GM21737 (cell line): Measurements from ENCODE around the gene KCNAB2.

ENCODE experiments used
- ATAC-seq: cut with Tn5 transposase; IDR thresholded peaks from one replicate; pipeline ENCODE4 v1.9.1; 2021; ENCODE audit warnings: mild to moderate bottlenecking, moderate library complexity; ENCODE audit not compliant: unreplicated experiment

KCNAB2 gene

DNA sequence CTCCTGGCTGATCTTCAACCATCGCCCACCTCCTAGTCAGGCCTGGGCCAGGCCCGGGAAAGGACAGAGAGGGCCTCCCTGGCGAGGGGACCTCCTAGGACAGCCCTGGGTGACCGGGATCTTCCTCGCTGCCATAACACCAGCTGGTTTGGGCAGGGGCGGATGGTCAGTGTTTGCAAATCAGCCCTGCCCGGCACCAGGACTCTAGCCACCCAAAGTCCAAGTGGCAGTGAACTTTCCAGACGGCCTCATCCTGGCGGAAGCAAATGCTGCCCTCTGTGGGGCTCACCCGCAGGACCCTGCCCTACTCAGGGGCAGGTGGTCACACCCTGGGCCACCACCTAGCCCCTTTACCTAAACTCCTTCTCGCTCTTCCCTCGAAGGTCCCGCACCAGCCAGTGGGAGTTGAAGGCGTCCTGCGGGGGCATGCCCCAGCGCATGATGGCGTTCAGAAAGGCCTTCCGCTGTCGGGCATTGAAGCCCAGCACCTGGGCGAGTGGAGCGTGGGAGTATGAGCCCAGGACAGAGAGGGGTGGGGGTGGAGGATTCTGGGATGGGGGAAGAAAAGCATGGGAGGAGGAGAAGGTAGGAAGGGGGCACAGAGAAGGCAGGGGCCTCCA is 79.2 kb downstream of the KCNAB2 start:
- ATAC-seq, result no peak

DNA sequence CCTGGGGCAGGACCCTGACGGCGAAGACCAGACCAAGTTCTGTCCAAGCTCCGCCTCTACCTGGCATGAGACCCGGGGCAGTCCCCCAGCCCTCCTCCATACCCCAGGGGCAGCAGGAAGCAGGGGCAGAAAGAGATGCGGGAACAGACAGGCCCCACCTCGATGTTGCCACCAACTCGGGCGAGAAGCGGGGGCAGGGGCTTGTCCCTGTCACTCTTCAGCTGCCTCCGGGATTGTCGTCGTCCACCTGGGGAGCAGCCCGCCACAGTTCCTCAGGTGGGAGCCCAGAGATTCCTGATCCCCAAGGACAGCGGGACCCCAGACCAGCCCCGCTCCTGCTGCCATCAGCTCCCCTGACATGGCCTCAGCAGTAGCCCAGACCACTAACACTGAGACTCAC is 79.7 kb downstream of the KCNAB2 start:
- ATAC-seq, result no peak

DNA sequence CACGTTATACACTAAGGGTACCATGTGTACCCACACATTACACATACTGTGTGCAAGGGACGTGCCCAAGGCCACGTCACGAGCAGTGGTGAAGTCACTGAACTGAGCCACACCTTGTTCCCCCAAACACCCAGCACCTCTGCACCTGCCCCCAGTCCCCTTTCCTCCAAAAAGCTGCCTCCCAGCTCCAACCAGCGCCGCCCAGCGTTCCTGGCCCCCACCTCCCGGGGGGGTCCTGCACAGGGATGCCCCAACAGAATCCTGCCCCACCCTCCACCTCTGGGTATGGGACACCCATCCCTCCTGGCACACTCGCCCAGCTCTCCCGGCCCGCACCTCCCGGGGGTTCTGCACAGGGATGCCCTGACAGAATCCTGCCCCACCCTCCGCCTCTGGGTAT is 80.3 kb downstream of the KCNAB2 start:
- no peak for ATAC-seq

DNA sequence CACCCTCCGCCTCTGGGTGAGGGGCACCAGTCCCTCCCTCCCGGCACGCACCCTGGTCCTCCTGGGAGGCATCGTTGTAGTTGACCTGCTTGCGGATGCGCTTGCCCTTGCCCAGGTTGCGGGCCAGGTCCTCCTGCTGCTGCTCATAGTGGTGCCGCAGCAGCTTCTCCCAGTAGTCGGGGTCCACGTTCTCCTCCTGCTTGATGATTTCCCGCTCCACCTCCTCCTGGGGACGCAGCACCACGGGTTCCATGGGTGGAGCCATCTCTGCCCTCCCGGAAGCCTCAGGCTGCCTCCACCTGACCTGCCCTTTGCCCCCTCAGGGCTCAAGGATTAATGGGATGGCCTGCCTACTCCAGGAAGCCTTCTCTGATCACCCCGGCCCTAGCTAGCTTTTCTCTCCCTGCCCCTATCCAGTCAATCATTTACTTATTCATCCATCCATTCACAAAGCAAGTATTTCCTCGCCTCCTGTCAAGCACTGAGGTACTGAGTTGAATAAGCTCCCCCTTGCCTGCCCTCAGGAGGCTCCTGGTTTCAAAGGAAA is 80.9 kb downstream of the KCNAB2 start:
- ATAC-seq, result no peak

DNA sequence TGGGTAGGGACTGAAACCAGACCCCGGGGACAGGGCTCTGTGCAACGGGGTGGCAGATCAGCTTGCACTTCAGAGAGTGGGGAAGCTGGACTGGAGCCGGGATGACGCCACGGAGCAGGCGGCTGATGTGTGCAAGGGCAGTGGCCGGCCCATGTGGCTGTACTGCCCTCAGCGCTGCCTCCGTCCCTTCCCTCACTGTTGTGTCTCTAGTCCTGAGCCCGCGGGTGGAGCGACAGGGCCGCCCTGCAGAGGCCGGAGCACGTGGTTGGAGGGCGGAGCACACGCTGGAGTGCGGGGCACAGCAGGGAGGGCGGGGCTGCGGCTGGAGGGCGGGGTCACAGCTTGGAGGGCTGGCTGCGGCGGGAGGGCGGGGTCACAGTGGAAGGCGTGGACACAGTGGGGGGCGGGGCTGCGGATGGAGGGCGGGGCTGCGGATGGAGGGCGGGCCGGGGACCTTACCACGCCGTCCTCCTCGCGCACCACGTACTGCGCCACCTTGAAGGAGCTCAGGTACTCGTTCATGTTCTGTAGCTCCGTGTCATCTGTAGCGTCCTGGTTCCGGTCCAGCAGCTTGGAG is 82.0 kb downstream of the KCNAB2 start:
- no peak for ATAC-seq

DNA sequence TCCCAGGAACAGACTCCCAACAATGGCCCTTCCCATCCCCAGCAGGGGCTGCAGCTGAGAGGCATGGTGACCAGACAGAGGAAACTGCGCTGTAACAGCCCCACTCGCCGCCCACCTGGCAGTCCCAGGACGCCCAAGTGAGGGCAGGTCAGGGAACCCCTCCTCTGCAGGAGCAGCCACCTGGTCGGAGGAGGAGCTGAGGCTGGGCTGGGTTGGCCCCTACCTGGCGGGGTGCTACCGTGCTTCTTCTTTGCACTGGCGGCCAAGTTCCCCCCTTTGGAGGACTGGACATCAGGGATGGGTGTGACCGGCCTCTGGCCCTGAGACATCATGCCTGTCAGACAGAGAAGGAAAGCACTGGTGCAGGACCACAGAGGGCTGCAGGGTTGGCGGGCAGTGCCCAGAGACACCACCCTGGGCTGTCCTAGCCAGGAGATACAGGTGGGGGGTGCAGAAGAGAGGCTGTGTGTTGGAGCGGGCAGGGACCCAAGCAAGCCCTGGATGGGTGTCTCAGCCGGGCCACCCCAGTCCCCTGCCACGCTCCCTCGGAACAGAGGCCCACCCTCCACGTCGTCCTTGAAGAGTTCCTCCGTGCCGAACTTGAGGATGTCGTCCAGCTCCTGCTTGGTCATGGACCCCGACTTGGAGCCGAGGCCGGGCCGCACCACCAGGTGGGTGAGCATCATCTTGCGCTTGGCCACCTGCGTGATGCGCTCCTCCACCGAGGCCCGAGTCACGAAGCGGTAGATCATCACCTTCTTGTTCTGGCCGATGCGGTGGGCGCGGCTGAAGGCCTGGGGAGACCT is 82.8 kb downstream of the KCNAB2 start:
- ATAC-seq, result no peak

DNA sequence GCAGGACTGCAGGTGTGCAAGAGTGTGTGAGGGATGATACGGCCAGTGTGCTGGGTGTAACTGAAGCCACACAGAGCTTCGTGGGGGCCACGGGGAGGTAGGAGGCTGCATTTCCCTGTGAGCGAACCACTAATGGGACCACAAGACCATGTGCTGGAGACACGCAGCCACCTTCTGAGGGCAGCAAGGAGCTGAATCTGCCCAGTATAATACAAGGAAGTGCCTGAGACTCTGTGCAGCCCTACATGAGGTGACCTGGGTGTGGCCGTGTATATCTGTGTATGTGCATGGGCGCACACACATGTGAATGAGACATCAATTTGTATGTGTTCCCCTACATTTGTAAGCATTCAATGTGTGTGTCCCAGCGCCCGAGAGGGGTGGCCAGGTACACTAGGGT is 83.6 kb downstream of the KCNAB2 start:
- no peak for ATAC-seq

DNA sequence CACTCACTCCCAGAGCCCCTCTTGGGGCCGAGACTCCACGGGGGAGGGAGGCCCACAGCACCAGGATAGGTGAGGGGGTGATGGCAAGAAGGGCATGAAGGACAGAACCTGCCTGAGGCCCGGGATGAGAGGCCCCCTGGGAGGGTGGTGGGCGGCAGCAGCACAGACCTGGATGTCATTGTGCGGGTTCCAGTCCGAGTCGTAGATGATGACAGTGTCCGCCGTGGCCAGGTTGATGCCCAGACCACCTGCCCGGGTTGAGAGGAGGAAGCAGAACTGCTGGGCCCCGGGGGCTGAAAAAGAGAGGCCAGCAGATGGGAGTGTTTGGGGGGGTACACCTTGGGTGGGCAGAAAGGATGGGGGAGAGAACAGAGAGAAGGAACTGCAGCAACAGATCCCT is 84.3 kb downstream of the KCNAB2 start:
- ATAC-seq, result no peak

DNA sequence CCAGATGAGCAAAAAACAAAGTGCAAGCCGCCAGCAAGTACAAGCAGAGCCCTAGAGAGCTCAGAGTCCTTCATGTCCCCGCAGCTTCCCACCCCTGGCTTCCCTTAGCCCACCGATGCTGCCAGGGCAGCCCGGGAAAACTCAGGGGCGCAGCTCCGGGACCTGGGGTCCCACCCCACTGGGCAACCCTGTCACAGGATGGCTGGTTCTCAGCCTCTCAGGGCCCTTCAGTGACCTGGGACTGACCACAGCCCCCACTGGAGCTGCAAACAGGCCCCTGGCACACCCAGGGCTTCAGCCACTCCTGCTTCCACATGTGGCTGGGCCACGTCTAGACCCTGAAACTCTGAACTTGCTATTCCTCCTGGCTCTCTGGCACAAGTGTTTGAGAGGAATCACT is 84.9 kb downstream of the KCNAB2 start:
- no peak for ATAC-seq

DNA sequence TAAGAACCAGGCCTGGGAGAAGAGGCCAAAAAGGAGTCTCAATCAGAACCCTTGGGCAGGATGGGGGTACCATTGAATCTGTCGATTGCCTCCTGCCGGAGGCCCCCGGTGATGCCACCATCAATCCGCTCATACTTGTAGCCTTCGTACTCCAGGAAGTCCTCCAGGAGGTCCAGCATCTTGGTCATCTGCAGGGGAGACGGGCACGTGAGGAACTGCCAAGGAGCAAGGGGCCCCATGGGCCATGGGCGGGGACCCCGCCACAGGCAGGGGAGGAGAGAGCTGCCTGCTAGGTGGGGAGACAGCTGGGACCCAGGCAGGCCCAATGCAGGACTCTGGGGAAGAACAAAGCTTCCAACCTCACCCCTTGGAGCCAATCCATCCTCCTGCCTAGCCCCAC is 85.9 kb downstream of the KCNAB2 start:
- ATAC-seq, result no peak

DNA sequence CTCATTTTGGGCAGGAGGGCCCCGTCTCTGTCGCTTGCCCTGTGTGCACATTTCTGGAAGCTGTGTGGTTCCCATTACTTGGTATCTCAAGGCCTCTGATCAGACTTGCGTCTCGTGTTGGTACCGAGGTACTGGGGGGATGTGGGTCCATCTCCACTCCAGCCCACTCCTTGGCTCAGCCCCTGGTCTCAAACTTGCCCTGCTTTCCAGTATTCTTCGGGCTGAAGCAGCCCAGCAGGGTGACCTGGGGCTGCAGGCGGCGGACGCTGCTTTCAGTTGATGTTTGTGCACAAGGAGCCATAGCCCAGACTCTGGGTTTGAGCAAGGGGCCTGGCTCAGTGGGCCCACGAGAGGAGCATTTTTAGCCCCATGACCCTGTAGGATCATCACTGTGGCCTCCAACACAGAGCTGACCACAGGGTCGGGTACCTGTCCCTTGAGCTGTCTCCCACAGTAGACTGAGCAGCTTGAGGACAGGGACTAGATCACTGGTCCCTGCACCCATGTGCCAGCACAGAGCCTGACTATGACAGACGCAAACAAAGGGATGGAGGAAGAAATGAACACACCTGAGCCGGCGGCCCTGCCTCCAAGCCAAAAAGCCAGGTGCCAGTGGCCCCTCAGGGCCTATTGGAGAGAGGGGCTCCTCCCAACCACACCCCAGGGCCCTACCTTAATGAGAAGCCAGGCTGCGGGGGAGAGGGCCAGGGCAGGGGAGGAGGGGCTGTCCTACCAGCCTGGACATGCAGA is 87.6 kb downstream of the KCNAB2 start:
- ATAC-seq, result no peak

DNA sequence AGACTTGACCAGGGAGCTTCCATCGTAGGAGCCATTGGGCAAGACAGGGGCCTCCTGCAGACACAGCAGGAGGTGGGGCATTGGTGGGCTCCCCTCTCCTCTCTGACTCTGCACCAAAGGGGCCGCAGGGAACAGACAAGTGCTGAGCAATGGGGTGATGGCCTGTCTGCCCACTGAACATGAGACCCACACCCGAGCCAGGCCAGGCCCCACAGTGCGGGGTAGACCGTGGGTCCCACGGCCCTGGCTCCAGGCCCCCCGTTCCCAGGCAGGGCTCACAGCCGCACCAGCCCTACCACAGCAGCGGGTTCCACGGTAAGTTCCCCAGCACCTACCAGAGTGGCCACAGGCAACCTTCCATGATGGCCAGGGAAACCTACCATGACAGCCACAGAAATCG is 88.5 kb downstream of the KCNAB2 start:
- no peak for ATAC-seq

DNA sequence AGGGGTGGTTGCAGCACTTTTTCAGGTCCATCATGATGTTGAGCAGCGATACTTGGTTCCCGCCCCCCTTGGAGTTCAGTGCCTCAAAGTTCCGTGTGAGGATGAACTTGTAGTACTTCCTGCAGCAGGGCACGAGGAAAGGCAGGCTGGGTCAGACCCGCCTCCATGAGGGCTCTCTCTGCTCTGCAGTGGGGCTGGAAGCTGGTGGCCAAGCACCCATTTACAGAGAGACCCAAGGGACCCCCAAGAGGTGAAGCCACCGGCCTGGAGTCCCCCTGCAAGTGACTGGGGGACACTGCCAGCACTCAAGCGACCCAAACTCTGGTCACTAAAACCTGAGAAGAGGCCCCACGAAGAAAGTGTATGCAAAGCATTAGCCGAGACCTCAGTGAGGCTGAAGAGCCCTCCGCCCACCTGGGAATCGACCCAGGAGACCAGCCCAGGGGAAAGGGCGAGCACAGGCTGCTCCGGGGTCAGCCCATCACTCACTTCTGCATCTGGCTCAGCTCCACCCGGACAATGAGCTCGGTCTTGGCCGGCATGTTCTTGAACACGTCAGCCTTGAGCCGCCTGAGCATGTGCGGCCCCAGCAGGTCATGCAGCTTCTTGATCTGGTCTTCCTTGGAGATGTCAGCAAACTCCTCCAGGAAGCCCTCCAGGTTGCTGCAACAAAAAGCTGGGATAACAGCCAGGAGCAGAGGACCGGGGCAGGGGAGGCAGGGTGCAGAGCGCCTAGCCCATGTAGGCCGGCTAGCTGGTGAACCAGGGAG is 89.2 kb downstream of the KCNAB2 start:
- no peak for ATAC-seq

DNA sequence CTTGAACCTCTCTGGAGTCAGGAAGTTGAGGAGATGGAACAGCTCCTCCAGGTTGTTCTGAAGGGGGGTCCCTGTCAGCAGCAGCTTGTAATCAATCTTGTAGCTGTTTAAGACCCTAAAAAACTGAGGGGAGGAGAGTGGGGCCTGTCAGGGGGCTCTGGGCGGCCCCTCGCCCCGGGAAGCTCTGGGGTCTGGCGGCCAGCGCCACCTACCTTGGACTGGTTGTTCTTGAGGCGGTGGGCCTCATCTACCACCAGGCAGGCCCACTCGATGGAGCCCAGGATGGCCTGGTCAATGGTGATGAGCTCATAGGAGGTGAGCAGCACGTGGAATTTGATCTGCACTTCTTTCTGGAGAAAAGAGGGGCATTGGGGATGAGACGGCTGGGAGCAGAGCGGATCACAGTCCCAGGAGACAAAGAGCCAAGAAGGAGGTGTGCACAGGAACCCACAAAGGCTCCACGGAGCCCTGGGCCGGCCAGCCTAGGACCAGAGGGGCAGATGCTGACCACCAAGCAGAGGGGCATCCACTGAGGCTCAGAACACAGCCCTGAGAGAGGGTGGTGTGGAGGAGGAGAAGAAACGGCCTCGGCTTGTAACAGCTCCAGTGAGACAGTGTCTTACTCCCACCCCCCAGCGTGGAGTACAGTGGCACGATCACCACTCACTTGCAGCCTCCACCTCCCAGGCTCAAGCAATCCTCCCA is 91.0 kb downstream of the KCNAB2 start:
- ATAC-seq, result no peak

DNA sequence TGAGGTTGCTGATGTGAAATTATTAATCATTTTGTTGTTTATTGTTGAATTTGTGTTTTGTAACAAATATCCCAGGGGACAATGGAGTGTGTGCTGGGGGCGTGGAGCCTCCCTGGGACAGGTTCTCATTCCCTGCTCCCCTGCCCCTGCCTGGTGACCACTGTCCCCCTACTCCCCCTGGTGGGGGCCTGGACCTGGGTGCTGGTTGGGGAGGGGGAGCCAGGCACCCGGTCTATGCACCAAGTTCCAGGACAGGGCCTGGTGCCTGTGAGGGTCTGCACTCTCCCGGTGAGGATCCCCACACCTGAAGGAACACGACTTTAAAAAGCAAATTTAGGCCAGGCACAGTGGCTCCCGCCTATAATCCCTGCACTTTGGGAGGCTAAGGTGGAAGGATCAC is 92.1 kb downstream of the KCNAB2 start:
- ATAC-seq, result no peak

DNA sequence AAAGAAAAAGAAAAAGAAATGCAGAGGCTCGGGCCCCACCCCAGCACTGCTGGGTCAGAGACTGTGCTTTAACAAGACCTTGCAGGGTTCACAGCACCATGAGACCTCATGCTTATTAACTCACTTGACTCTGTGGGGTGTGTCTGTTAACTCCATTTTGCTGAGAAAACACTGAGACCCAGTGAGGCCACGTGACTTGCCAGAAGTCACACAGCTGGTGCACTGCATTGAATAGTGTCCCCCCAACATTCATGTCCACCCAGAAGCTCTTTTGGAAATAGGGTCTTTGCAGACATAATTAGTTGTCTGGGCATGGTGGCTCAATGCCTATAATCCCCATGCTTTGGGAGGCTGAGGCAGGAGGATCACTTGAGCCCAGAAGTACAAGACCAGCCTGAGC is 94.7 kb downstream of the KCNAB2 start:
- no peak for ATAC-seq

DNA sequence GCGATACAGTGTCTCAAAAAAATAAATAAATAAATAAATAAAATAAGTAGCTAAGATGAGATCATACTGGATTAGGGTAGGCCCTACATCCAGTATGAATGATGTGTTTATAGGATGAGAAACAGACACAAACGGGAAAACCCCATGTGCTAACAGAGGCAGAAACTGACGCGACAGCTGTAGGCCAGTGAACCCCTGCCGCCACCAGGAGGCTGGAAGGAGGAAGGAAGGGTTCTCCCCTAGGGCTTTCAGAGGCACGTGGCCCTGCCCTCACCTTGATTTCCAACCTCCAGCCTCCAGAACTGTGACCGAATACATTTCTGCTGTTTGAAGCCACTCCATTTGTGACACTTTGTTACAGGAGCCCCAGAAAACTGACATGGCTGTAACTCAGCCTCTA is 95.9 kb downstream of the KCNAB2 start:
- ATAC-seq, result no peak

DNA sequence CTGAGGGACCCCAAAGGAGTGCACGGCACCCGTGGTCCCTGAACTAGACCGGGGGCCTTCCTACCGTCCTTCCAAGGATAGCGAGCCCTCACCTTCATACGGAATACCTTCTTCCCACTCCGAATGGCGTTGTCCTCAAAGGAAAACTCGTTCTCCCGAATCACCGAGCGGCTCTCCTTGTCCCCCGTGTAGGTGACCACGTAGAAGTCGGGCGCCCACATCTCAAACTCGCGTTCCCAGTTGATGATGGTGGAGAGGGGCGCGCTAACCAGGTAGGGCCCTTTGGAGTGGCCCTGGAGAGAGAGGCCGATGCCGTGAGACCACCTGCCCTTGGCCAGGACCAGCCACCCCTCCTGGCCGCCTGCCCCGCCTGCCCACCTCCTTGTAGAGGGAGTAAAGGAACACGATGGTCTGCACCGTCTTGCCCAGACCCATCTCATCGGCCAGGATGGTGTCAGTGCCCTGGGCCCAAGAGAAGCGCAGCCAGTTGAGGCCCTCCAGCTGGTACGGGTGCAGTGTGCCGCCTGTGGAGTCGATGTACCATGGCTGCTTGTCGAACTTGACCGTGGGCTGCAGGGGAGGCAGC is 96.4 kb downstream of the KCNAB2 start:
- ATAC-seq, result no peak

DNA sequence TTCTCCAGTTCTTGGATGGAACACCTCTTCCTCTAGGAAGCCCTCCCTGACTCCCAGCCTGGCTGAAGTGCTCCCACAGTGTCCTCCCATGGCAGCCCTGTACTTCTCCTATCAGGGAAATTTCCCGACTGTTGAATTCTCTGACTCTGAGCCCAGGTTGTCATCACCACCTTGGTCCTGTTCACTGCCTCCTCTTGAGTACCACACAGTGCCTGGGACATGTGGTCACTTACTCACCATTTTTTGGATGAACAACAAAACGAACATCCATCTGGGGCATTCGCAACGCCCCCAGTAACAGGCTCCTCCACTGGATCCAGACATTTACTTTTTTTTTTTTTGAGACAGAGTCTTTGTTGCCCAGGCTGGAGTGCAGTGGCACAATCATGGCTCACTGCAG is 97.0 kb downstream of the KCNAB2 start:
- ATAC-seq, result no peak

DNA sequence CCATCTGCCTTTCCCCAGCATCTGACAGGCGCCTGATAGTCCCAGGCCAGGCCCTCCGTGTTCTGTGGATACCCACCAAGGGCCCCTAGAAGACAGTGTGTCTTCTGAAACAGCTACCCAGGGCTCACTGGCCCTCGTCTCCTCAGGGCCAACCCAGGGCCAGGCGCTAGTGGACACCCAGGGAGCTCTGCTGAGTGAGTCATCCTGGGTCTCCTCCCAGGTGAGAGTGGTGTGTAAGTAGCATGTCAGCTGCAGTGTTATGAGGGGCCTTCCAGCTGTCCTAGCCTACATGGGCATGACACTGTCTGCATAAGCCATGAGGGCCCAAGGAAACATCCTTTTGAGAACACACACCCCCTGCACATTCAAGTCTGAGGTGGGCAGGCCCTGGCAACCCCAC is 97.7 kb downstream of the KCNAB2 start:
- no peak for ATAC-seq
